Body of pancreas (tissue), 4 donors: ENCODE measurements around the gene BATF2. TPM values are rescaled to one million over a fixed set of nuclear protein-coding genes. Genes with fewer than 3 reads are reported as not detected.
A peak's percentile ranks its signal among the peaks of the same experiment; 100 is the strongest.

Experiments
- ATAC-seq: fragments of 150-250 bp; one replicate; pipeline ENCODE4 v1.9.1; 2016
- DNase-seq, 4 donors: peaks; one replicate each; pipeline ENCODE4 v3.0.0-alpha.2; 2019
- H3K27ac ChIP-seq, 4 donors: fragments of 200-600 bp; sonication (generic); 1 replicate in 3 of 4; 2 replicates in 1 of 4; pipeline versions ENCODE4 v1.5.1 to v1.6.1; 2016 to 2019; ENCODE audit warnings: mild to moderate bottlenecking in 1 of 4, mixed read lengths in 1 of 4, moderate library complexity in 1 of 4
- H3K27me3 ChIP-seq, 2 donors: fragments of 200-600 bp; sonication (generic); one replicate each; pipeline ENCODE4 v1.6.0; 2016; ENCODE audit warnings: mild to moderate bottlenecking in 1 of 2
- H3K36me3 ChIP-seq, 2 donors: fragments of 200-600 bp; sonication (generic); replicated peaks in 1 of 2; 2 replicates each; pipeline ENCODE4 v1.5.1; 2016; ENCODE audit warnings: low read depth in 2 of 2; ENCODE audit not compliant: insufficient read depth in 1 of 2
- H3K4me1 ChIP-seq: fragments of 200-600 bp; sonication (generic); one replicate; pipeline ENCODE4 v1.6.0; 2016
- H3K4me3 ChIP-seq, 2 donors: fragments of 200-600 bp; sonication (generic); 1 replicate in 1 of 2; 2 replicates in 1 of 2; pipeline ENCODE4 v1.5.1; 2016 to 2019
- H3K9me3 ChIP-seq, 3 donors: fragments of 200-600 bp; sonication (generic); 1 replicate in 2 of 3; 2 replicates in 1 of 3; pipeline ENCODE4 v1.5.1; 2016
- POLR2A ChIP-seq, 3 donors: fragments of 450-650 bp; IDR thresholded peaks; one replicate each; pipeline ENCODE4 v1.6.1; 2016; ENCODE audit warnings: antibody characterized with exemption in 3 of 3, mild to moderate bottlenecking in 2 of 3
- WGBS, 2 donors: methylation state at CpG; one replicate each; pipeline ENCODE4 v1.1.5; 2017; 5-methylcytosine and 5-hydroxymethylcytosine counted together
- intact Hi-C: fragments of 100-400 bp; cut with DNase I; formaldehyde crosslinking; loops from one replicate; pipeline ENCODE4 v1.15.1; 2023
- total RNA-seq, 2 donors: library from RNA; depleted of rRNA; stranded (reverse); fragments of >200 nt; gene quantifications; one replicate each; pipeline ENCODE4 v1.1.0, GENCODE V29; 2016
- TF ChIP-seq, protein P1 (sequence below), 7 experiments: fragments of 450-650 bp in 4 of 7; fragments of 200-600 bp in 3 of 7; sonication (generic) in 3 of 7; IDR thresholded peaks; one replicate each; pipeline ENCODE4 v1.5.1; 2016 to 2019; ENCODE audit warnings: antibody characterized with exemption in 7 of 7

Gene BATF2
- total RNA-seq, 2 donors from 2014 or later: 2.3 to 20.8 TPM

- ATAC-seq: no peak
- peaks cover 23% of the 10 kb centered on the region for H3K4me1 ChIP-seq
- no peaks in the 10 kb centered on the region for H3K9me3 ChIP-seq
- no peaks in the 10 kb centered on the region for H3K36me3 ChIP-seq
- no peaks in the 10 kb centered on the region for H3K27me3 ChIP-seq
- no peak overlapping the region for H3K4me3 ChIP-seq
- no peak for DNase-seq
- intact Hi-C loops: no loop called here
- 86 to 92% methylated on average over 6 of the region's 6 CpGs for WGBS, 2 donors
- H3K27ac ChIP-seq: no peak overlapping the region
- no peak for TF ChIP-seq POLR2A (IDR thresholded peaks at IDR 0.05)
- TF ChIP-seq, protein P1, sequence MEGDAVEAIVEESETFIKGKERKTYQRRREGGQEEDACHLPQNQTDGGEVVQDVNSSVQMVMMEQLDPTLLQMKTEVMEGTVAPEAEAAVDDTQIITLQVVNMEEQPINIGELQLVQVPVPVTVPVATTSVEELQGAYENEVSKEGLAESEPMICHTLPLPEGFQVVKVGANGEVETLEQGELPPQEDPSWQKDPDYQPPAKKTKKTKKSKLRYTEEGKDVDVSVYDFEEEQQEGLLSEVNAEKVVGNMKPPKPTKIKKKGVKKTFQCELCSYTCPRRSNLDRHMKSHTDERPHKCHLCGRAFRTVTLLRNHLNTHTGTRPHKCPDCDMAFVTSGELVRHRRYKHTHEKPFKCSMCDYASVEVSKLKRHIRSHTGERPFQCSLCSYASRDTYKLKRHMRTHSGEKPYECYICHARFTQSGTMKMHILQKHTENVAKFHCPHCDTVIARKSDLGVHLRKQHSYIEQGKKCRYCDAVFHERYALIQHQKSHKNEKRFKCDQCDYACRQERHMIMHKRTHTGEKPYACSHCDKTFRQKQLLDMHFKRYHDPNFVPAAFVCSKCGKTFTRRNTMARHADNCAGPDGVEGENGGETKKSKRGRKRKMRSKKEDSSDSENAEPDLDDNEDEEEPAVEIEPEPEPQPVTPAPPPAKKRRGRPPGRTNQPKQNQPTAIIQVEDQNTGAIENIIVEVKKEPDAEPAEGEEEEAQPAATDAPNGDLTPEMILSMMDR (IDR thresholded peaks at IDR 0.05): no peak
These were observed 46.1 kb upstream of the BATF2 start for GRCh38 chr11:65042891-65043290.

DNA sequence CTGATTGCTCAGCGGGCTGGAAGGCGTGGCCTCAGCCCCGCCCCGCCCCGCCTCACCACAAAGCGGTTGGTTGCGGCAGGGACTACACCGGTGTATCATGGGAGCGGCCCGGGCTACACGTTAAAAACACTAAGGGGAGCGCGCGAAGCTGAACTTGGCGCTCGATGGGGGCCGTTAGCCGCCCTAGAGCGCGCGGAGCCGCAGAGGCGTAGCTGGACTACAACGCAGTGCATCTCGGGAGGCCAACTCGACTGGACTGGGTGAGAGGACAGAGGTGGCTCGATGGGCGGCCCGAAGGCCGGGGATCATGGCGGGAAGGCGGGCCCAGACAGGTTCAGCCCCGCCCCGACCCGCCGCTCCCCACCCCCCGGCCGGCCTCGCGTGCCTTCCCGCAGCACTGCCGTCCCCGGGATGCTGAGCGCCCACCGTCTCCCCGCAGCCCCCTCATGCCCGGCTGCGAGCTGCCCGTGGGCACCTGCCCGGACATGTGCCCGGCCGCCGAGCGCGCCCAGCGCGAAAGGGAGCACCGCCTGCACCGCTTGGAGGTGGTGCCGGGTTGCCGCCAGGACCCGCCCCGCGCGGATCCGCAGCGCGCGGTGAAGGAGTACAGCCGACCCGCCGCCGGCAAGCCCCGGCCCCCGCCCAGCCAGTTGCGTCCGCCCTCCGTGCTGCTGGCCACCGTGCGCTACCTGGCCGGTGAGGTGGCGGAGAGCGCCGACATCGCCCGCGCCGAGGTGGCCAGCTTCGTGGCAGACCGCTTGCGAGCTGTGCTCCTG lies 44.3 kb upstream of the BATF2 start, which contains the start of gene SAC3D1:
Gene SAC3D1, plus strand, starts transcription at position 364 of the 776 bp plus-strand sequence. Its CDS starts 83 bp downstream, at position 447.
- 0% methylated on average over 15 to 54 of the region's 91 CpGs for WGBS, 2 donors
- Histone ChIP-seq H3K9me3 (no peaks in the 10 kb centered on the region), H3K27ac (peak within 1 kb of the TSS; percentile 85 to 96 (median 92)), H3K4me3 (peak within 1 kb of the TSS; percentile 60 to 84), H3K36me3 (no peaks in the 10 kb centered on the region), H3K4me1 (peaks cover 27% of the 10 kb centered on the region), H3K27me3 (no peaks in the 10 kb centered on the region)
- ATAC-seq (peak; percentile 93), DNase-seq (peak; percentile 86 to 93 (median 90))
- peak in 2 of 3 donors; percentile 44 to 57 for TF ChIP-seq POLR2A (IDR thresholded peaks at IDR 0.05)
- TF ChIP-seq, protein P1 (IDR thresholded peaks at IDR 0.05): peak in 1 of 7 experiments; percentile 6
- intact Hi-C loops: no loop called here

DNA sequence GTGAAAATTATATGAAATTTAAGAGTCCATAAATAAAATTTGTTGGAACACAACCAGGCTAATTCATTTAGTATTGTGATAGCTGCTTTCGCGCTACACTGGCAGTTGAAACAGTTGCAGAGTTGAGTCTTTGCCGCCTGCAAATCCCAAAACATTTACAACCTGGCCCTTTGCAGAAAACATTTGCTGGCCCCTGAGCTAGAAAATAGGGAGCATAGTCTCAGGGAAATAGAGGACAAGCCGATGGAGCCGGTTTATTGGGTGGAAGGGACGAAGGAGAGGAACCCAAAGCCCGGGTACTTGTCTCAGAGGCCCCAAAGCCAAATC lies 43.7 kb upstream of the BATF2 start:
- Histone ChIP-seq H3K27me3 (no peaks in the 10 kb centered on the region), H3K36me3 (peaks cover 0 to 2% of the 10 kb centered on the region in 2 donors), H3K4me3 (peak overlapping the region; percentile 60 to 84), H3K9me3 (no peaks in the 10 kb centered on the region), H3K4me1 (peaks cover 27% of the 10 kb centered on the region), H3K27ac (peak overlapping the region in 3 of 4 donors; percentile 85 to 96 (median 93))
- 6 to 7% methylated on average over 7 of the region's 7 CpGs for WGBS, 2 donors
- DNase-seq: no peak
- TF ChIP-seq POLR2A (IDR thresholded peaks at IDR 0.05): no peak
- TF ChIP-seq, protein P1 (IDR thresholded peaks at IDR 0.05): no peak
- intact Hi-C loops: no loop called here
- ATAC-seq: no peak

GRCh38 chr11:65036931-65037330 lies 40.2 kb upstream of the BATF2 start:
- DNase-seq (peak; percentile 75 to 91 (median 80)), ATAC-seq (no peak)
- Histone ChIP-seq H3K27me3 (no peaks in the 10 kb centered on the region), H3K36me3 (peaks cover 4 to 6% of the 10 kb centered on the region in 2 donors), H3K27ac (peak overlapping the region in 2 of 4 donors; percentile 18 to 21), H3K4me1 (peaks cover 16% of the 10 kb centered on the region), H3K9me3 (no peaks in the 10 kb centered on the region), H3K4me3 (no peak overlapping the region)
- no peak for TF ChIP-seq POLR2A (IDR thresholded peaks at IDR 0.05)
- TF ChIP-seq, protein P1 (IDR thresholded peaks at IDR 0.05): no peak
- 31 to 34% methylated on average over 6 of the region's 6 CpGs for WGBS, 2 donors
- intact Hi-C loops: no loop called here
